Gastroesophageal sphincter (tissue), 4 donors: ENCODE results near the gene MTA2. TPM values are rescaled to one million over a fixed set of nuclear protein-coding genes. Genes with fewer than 3 reads are reported as not detected.
A peak's percentile ranks its signal among the peaks of the same experiment; 100 is the strongest.

Experiments used
- ATAC-seq: fragments of 150-250 bp; one replicate; pipeline ENCODE4 v1.9.1; 2016; ENCODE audit warnings: mild to moderate bottlenecking, moderate library complexity
- H3K27ac ChIP-seq, 4 donors: fragments of 200-600 bp; sonication (generic) in 3 of 4; 1 replicate in 3 of 4; 2 replicates in 1 of 4; pipeline ENCODE4 v1.5.1; 2016 to 2019
- H3K27me3 ChIP-seq: fragments of 200-600 bp; sonication (generic); one replicate; pipeline ENCODE4 v1.5.1; 2019
- H3K36me3 ChIP-seq, 2 donors: fragments of 200-600 bp; sonication (generic); one replicate each; pipeline ENCODE4 v1.5.1; 2019; ENCODE audit warnings: control low read depth in 1 of 2
- H3K4me1 ChIP-seq, 3 donors: fragments of 200-600 bp; sonication (generic); 1 replicate in 2 of 3; 2 replicates in 1 of 3; pipeline ENCODE4 v1.5.1; 2016 to 2019; ENCODE audit warnings: control low read depth in 2 of 3
- H3K4me3 ChIP-seq, 2 donors: fragments of 200-600 bp; sonication (generic); one replicate each; pipeline ENCODE4 v1.5.1; 2019; ENCODE audit warnings: mild to moderate bottlenecking in 1 of 2, moderate library complexity in 1 of 2
- H3K9me3 ChIP-seq, 3 donors: fragments of 200-600 bp; sonication (generic); one replicate each; pipeline ENCODE4 v1.5.1; 2017 to 2019; ENCODE audit warnings: control low read depth in 2 of 3
- EP300 ChIP-seq: sonication (generic); formaldehyde crosslinking; IDR thresholded peaks from one replicate; pipeline ENCODE4 v1.6.1; 2017; ENCODE audit warnings: antibody characterized with exemption, mild to moderate bottlenecking
- POLR2A ChIP-seq, 2 donors: fragments of 450-650 bp; IDR thresholded peaks; one replicate each; pipeline ENCODE4 v1.6.1; 2017; ENCODE audit warnings: antibody characterized with exemption in 2 of 2, mild to moderate bottlenecking in 2 of 2, moderate library complexity in 1 of 2
- POLR2AphosphoS5 ChIP-seq: sonication (generic); formaldehyde crosslinking; IDR thresholded peaks from one replicate; pipeline ENCODE4 v1.6.1; 2017; ENCODE audit warnings: antibody characterized with exemption
- WGBS, 2 donors: methylation state at CpG; one replicate each; pipeline ENCODE4 v1.1.5; 2018; ENCODE audit warnings: low coverage in 1 of 2; 5-methylcytosine and 5-hydroxymethylcytosine counted together
- total RNA-seq, 4 donors: library from RNA; depleted of rRNA; stranded (reverse); fragments of >200 nt; gene quantifications; one replicate each; pipeline ENCODE4 v1.1.0, GENCODE V29; 2016
- TF ChIP-seq, protein P1 (sequence below), 4 experiments: fragments of 200-600 bp in 2 of 4; fragments of 450-650 bp in 2 of 4; sonication (generic) in 1 of 4; IDR thresholded peaks; one replicate each; pipeline ENCODE4 v1.5.1; 2017 to 2019; ENCODE audit warnings: antibody characterized with exemption in 4 of 4, mild to moderate bottlenecking in 2 of 4, moderate library complexity in 2 of 4

MTA2 gene
- total RNA-seq, 4 donors from 2014 or later, result 67.9 to 88.7 (median 85.6) TPM

DNA sequence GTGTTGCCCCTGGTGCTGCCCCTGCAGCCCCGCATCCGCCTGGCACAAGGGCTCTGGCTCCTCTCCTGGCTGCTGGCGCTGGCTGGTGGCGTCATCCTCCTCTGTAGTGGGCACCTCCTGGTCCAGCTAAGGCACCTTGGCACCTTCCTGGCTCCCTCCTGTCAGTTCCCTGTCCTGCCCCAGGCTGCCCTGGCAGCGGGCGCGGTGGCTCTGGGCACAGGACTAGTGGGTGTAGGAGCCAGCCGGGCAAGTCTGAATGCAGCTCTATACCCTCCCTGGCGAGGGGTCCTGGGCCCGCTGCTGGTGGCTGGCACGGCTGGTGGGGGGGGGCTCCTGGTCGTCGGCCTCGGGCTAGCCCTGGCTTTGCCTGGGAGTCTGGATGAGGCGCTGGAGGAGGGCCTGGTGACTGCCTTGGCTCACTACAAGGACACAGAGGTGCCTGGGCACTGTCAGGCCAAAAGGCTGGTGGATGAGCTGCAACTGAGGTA, 11.7 kb upstream of the MTA2 start:
- H3K27me3 ChIP-seq, result no peaks in the 10 kb centered on the region
- peak overlapping the region; percentile 93 to 98 (median 96) for H3K27ac ChIP-seq
- 0% methylated on average over 2 of the region's 15 CpGs; no CpG with 5 or more reads in 1 of the 2 donors for WGBS, 2 donors
- no peak for TF ChIP-seq EP300
- TF ChIP-seq POLR2AphosphoS5, result no peak
- TF ChIP-seq, protein P1, sequence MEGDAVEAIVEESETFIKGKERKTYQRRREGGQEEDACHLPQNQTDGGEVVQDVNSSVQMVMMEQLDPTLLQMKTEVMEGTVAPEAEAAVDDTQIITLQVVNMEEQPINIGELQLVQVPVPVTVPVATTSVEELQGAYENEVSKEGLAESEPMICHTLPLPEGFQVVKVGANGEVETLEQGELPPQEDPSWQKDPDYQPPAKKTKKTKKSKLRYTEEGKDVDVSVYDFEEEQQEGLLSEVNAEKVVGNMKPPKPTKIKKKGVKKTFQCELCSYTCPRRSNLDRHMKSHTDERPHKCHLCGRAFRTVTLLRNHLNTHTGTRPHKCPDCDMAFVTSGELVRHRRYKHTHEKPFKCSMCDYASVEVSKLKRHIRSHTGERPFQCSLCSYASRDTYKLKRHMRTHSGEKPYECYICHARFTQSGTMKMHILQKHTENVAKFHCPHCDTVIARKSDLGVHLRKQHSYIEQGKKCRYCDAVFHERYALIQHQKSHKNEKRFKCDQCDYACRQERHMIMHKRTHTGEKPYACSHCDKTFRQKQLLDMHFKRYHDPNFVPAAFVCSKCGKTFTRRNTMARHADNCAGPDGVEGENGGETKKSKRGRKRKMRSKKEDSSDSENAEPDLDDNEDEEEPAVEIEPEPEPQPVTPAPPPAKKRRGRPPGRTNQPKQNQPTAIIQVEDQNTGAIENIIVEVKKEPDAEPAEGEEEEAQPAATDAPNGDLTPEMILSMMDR (IDR thresholded peaks at IDR 0.05), result no peak
- no peak for TF ChIP-seq POLR2A (IDR thresholded peaks at IDR 0.05)
- peaks cover 0 to 65% of the 10 kb centered on the region in 2 donors for H3K36me3 ChIP-seq
- H3K4me1 ChIP-seq, result peaks cover 2 to 42% (median 21%) of the 10 kb centered on the region in 3 donors
- no peaks in the 10 kb centered on the region for H3K9me3 ChIP-seq
- ATAC-seq, result no peak
- peak overlapping the region in 1 of 2 donors; percentile 95 for H3K4me3 ChIP-seq

DNA sequence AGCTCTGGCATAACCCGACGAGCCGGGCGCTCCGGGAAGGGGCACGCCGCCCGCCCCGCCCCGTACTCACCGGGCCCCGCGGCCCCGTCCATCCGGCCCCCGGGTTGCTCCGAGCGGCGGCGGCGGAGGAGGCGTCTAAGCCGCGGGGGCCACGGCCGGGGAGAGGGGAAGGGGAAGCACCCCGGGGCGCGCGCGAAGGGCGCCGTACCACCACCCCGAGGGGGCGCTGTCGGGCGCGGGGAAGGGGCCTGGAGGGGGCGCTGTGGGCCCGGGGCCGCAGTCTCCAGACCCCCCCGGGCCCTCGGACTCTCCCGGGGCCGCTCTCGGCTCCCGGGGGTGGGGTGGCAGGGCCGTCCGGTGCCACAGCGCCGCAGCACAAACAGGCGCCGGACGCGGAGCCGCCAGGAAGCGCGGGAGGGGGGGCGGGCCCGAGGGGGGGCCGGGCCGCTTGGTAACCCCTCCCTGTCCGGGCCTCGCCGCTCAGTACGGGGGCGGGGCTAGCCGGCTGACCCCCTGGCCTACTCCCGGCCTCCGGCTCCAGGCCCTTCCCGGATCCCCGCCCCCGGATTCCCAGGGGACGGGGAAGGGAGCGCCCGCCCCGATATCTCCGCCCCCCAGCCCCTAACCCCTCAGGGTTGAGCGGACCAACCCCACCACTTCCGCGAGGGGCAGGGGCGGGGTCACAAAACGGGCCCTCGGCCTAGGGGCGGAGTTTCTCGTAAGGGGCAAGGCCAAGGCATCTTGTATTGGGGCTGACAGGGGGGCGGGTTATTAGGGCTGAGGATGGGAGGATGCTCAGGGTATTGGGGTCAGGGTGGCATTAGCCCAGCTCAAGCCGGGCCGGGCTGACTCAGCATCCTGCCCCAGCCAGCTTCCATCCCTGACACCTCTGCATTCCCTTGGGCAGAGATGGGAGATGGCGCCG, 11.0 kb upstream of the MTA2 start, which contains the start of the genes EML3 and ROM1:
EML3 (minus strand) TSS at position 410 of the 925 bp plus-strand sequence; CDS start at position 92, 318 bp downstream.
ROM1 (plus strand) TSS at position 892 of the 925 bp plus-strand sequence; CDS start at position 917, 25 bp downstream.
- Histone ChIP-seq H3K27me3 (no peaks in the 10 kb centered on the region), H3K9me3 (no peaks in the 10 kb centered on the region), H3K4me3 (peak within 1 kb of the TSS; percentile 74 to 95), H3K4me1 (peaks cover 2 to 42% (median 21%) of the 10 kb centered on the region in 3 donors), H3K36me3 (peaks cover 0 to 68% of the 10 kb centered on the region in 2 donors), H3K27ac (peak within 1 kb of the TSS; percentile 93 to 98 (median 96))
- no CpG with 5 or more reads among the region's 91 CpGs for WGBS, 2 donors
- TF ChIP-seq, protein P1 (IDR thresholded peaks at IDR 0.05), result peak in 3 of 4 experiments; percentile 76 to 99 (median 92)
- TF ChIP-seq POLR2A (IDR thresholded peaks at IDR 0.05), result peak in 1 of 2 donors; percentile 55
- no peak for TF ChIP-seq EP300
- peak; percentile 66 for TF ChIP-seq POLR2AphosphoS5
- ATAC-seq, result peak; percentile 88

DNA sequence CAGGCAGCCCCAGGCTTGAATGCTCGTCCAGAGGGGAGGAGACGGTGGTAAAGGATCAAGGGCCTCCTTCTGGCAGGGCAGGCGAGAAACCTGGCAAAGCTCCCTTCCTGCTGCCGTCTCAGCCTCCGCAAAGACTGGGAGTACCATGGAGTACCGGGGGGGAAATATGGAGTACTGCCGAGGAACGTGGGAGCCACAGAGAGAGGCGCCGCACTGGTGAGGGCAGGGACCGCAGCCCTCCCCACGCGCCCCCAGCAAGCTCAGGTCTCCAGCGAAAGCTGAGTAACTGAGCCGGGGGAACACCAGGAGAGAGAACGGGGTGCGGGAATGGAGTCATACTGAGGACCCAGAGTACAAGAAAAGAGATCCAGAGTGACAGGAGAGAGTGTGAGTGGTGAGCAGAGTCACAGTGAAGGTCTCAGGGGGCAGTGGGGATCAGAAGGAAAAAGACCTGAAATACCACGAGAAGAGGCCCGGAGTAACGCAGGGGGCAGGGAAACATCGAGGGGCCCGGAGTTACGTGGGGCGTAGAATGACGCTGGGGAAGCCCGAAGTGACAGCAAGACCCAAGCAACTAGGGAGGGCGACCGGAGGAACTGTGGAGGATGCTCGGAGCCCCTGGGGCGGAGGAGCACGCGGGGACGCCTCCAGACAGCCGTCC, 10.2 kb upstream of the MTA2 start:
- TF ChIP-seq, protein P1 (IDR thresholded peaks at IDR 0.05), result peak in 2 of 4 experiments; percentile 21 to 32
- TF ChIP-seq EP300, result no peak
- peak; percentile 11 for TF ChIP-seq POLR2AphosphoS5
- TF ChIP-seq POLR2A (IDR thresholded peaks at IDR 0.05), result no peak
- peak; percentile 1 for ATAC-seq
- peak overlapping the region; percentile 93 to 98 (median 96) for H3K27ac ChIP-seq
- H3K36me3 ChIP-seq, result peaks cover 0 to 68% of the 10 kb centered on the region in 2 donors
- H3K27me3 ChIP-seq, result no peaks in the 10 kb centered on the region
- 0% methylated on average over 4 to 18 of the region's 34 CpGs for WGBS, 2 donors
- peaks cover 2 to 42% (median 21%) of the 10 kb centered on the region in 3 donors for H3K4me1 ChIP-seq
- peak overlapping the region; percentile 74 to 95 for H3K4me3 ChIP-seq
- no peaks in the 10 kb centered on the region for H3K9me3 ChIP-seq

DNA sequence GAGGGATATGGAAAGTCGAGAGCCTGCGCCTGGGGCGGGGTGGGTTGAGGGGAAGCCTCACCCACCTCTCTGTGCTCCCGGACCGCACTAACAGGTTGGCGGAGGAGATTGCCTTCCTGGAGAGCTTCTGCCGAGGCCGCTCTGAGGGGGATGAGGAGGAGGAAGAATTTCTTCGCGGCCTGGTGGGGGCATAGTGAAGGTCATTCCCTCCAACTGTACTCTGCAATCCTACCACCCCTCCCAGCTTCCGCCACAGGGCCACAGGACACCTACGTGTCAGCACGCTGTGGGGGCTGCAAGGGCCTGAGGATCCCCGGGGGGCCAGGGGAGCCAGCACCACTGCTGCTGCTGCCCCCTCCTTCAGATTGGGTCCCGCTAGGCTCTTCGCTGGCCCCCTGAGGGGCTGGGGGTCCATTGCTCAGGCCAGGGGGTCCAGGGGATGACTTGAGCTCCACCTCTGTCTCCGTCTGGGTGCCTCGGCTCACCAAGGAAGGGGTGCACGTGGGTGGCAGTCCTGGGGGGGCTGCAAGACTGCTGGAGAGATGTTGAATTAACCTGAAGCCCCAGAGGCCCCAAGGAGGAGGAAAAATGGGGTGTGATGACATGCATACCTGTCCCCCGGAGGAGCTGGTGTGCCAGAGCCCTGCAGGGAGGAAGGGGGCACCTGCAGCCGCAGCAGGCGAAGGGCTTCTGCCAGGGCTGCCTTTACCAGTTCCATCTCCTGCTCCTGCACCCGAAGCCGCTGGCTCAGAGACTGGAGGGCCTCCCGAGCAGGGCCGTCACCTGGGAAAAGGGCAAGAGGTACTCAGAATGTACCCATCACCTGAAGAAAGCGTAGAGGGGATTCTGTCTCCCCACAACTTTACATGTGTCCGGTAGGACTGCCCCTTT, 9.4 kb upstream of the MTA2 start:
- peak overlapping the region; percentile 93 to 98 (median 96) for H3K27ac ChIP-seq
- H3K27me3 ChIP-seq, result no peaks in the 10 kb centered on the region
- peaks cover 0 to 68% of the 10 kb centered on the region in 2 donors for H3K36me3 ChIP-seq
- peaks cover 2 to 42% (median 21%) of the 10 kb centered on the region in 3 donors for H3K4me1 ChIP-seq
- peak overlapping the region; percentile 74 to 95 for H3K4me3 ChIP-seq
- ATAC-seq, result no peak
- 80% methylated on average over 1 of the region's 28 CpGs; no CpG with 5 or more reads in 1 of the 2 donors for WGBS, 2 donors
- no peaks in the 10 kb centered on the region for H3K9me3 ChIP-seq
- TF ChIP-seq, protein P1 (IDR thresholded peaks at IDR 0.05), result no peak
- no peak for TF ChIP-seq POLR2AphosphoS5
- no peak for TF ChIP-seq EP300
- no peak for TF ChIP-seq POLR2A (IDR thresholded peaks at IDR 0.05)
